NCI-H2227 treated with DMSO at 0.1 percent for 48 hours (cell line): ENCODE data around the gene CCL19.
A peak's percentile ranks its signal among the peaks of the same experiment; 100 is the strongest.

Experiments
- DNase-seq: peaks from one replicate; lab custom pipeline; 2025; lab: John Stamatoyannopoulos, UW

Gene CCL19

DNA sequence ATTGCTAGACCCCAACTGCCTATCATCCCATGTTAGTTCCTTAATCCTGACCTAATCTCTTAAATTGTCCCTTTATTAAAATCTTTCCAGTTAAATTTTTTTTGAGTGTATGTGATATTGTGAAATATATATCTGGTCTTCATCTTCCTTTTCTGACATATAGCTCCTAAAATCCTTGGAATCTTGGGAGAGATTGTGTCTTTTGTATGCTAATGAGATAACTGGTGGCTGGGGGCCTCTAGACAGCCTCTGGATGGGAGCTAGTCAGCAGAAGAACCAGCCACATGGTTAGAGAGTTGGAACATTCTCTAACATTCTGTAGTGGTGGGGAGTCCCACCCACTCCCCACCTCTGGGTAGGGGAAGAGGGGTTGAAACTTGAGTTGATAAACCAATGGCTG lies 3.7 kb upstream of the CCL19 start:
- no peak for DNase-seq

DNA sequence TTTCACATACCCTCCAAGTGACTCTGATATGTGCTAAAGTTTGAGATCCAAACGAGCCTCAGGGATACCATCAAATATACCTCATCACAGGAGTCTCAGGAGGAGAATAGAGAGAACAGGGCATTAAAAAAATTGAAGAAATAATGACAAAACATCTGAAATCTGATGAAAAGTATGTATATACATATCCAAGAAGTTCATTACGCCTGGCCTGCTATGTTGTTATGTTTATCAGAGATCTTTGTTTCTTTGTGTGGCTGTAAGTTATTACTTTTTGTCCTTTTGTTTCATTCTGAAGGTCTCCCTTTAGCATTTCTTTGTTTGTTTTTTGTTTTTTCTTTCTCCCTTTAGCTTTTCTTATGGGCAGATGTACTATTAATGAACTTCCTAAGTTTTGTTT lies 2.5 kb upstream of the CCL19 start:
- no peak for DNase-seq

- no peak for DNase-seq
Measured at GRCh38 chr9:34691936-34692315, 850 bp upstream of the CCL19 start.

DNA sequence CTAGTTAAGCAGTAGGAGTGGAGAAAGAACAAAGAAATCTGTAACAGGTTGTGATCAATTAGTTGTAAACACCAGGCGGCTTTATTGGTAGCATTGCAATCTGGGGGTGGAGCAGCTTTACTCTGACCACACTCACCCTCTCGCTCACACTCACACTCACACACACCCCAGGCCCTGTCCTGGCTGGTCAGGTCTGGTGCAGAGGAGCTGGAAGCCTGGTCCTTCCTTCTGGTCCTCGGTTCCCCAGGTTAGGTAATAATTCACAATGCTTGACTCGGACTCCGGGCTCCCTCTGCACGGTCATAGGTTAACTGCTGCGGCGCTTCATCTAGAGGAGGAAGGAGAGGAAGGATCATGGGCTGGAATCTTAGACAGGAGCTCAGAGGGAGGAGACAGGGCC lies 1.6 kb downstream of the CCL19 start:
- no peak for DNase-seq

DNA sequence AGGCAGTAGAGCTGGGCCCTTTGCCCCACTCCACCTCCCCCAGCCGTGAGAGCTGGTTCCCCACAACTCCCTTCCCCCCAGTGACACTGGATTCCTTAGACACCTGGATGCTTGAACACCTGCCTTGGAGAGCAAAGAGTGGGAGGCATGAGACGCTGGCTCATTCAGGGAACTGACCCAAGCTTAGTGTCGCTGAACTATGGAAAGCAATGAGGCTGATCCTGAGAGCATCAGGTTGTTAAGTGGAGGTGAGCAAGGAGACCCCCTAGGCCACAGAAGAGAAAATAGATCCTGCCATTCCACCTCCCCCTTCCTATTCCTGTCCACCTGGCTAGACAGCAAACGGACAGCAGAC lies 2.0 kb downstream of the CCL19 start:
- no peak for DNase-seq

- DNase-seq = no peak
Measured at GRCh38 chr9:34688329-34689115, 2.6 kb downstream of the CCL19 start.

DNA sequence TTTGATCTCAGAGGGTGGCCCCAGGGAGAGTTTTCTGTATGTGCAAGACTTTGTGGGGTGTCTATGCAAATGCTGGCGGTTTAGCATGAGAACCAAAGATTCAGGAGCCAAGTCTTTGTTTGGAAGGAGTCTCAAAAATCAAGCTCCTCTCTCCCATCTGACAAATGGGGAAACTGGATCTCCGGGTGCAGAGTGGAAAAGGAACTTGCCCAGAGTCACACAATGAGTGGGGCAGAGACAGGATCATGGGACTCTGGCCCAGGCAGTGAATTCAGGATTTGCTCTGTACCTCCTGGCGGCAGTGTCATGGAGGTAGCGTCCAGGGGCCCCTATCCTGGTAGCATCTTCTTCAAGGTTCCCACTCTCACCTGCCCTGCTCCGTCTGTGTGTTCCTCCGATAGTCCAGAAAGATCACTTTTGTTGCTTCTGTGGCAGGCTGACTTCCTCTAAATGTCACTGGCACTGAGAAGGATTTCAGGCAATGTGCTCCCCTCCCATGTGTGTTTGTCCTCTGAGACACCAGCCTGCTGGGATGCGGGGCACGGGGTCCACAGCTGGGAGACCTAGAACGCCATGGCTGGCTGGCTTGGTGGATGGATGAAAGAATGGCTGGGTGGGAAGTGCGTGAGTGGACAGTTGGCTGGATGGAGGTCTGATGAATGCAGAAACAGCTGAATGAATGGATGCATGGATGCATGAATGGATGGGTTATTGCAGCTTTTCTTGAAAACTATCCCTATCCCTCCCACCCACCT lies 3.6 kb downstream of the CCL19 start:
- no peak for DNase-seq

DNA sequence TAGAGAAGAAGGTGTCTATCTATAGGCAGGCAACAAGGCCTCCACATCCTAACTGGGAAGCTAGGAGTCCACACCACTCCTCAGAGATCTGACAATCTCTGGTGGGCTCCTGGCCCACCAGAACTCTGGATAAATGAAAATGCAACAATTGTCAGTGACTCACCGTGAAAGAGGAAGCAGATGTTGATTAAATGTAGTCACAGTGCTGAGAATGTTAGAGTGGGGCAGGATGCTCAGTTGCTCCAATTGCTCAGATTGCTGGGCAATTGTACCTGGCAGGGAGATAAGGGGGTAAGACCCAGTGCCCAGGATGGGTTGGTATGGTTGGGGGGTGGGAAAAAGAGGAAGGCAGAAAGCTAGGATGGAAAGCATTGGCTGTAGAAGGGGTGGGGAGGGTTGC lies 4.3 kb downstream of the CCL19 start:
- DNase-seq = no peak

DNA sequence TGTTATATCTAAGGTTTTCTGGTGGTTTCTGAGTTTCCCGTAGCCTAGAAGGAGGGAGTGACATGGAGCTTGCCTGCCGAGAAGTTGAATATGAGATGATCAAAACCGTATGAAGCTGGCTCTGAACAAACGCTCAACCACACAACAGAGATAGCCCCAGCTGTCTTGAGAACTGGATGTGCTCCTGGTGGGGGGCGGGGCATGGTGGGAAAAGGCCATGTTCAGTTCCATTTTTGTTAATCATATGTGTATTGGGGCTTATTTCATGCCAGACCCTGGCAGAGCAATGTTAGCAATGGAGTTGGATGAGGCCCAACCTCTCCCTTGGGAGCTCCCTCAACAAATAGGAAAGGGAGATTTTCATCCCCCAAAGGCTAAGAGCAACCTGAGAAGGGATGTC lies 4.8 kb downstream of the CCL19 start:
- no peak for DNase-seq

DNA sequence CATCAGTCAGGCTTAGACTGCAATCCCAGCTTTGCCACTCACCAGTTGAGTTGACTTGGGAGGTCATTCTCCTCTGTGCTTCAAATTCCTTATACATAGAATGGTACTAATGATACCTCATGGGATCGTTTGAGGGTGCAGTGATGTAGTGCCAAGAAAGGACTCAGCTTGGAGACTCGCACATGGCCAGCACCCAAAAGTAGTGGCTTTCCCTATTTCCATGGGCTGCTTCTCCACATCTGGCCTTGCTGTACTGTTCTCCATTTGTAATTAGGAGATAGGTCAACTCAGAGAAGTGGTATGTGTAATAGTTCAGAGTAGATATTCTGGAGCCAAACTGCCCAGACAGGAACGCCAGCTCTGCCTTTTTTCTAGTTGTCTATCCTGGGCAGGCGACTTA lies 5.5 kb downstream of the CCL19 start:
- no peak for DNase-seq

DNA sequence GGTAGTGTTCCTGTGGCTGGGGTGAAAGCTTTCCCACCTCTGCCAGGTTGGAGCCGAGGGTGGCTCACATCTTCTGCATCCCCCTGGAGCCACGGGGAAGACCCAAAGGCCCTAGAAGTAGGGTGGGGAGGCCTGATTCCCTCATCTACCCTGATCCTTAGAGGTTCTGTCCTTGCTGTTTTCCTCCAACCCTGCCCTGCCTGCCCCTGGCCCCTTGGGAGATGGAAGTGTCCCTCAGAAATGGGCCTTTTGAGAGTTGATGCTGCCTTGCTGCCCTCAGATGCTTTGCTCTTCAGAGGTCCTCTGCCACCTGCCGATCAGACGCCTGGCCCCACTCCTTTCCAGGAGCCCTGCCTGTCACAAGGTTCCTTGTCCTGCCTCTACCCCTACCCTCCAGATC lies 6.3 kb downstream of the CCL19 start:
- no peak for DNase-seq

DNA sequence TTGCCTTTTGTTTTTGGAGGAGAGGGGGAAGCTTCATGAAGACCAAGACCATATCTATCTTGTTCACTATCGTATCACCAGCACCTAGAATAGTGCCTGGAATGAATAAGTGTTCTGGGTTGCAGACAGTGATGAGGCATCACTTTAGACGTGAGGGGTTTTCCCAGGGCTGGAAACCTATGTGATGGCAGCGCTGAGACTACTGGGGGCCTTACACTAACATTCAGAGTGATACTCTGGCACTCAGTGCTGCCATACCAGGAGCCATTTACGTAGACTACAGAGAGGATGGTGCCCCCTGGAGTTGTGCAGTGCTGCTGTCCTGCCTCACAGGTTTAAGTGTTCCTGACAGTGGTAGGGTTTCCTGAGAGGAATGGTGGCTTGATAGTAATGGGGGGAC lies 6.9 kb downstream of the CCL19 start:
- no peak for DNase-seq

DNA sequence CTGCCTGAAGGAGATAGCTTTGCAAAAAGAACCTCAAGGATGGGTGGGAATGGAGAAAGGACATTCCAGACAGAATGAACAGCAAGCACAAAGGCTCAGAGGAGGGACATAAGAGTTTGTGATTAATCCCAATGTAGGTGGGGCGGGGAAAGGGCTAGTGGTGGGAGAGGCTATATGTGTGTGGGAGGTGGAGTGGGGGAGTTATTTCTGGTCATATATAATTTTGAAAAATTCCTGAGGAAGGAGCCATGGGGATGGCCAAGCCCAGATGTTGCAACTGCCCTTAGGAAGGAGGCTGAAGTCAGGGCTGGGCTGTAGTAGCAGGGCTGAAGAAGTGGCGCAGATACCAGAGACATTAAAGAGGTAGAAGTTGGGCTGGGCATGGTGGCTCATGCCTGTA lies 15.2 kb downstream of the CCL19 start:
- no peak for DNase-seq

GRCh38 chr9:34675048-34675714 lies 15.9 kb downstream of the CCL19 start:
- no peak for DNase-seq

DNA sequence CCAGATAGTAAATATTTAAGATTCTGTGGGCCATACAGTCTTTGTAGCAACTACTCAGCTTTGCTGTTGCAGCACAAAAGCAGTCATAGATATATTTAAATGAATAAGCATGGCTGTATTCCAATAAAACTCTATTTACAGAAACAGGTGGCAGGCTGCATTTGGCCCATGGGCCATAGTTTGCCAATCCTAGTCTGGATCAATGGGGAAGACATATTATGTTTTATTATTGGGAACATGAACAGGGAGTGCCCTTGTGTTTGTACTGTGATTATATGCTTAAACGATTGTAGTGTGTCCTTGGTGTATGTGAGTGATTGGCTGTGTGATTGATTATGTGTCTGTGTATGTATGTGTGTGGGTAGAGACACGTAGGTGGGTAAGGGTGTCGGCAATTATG lies 16.6 kb downstream of the CCL19 start:
- no peak for DNase-seq

- no peak for DNase-seq
Measured at GRCh38 chr9:34671307-34671706, 19.8 kb downstream of the CCL19 start.

- DNase-seq = no peak
Measured at GRCh38 chr9:34669809-34670562, 21.1 kb downstream of the CCL19 start.

DNA sequence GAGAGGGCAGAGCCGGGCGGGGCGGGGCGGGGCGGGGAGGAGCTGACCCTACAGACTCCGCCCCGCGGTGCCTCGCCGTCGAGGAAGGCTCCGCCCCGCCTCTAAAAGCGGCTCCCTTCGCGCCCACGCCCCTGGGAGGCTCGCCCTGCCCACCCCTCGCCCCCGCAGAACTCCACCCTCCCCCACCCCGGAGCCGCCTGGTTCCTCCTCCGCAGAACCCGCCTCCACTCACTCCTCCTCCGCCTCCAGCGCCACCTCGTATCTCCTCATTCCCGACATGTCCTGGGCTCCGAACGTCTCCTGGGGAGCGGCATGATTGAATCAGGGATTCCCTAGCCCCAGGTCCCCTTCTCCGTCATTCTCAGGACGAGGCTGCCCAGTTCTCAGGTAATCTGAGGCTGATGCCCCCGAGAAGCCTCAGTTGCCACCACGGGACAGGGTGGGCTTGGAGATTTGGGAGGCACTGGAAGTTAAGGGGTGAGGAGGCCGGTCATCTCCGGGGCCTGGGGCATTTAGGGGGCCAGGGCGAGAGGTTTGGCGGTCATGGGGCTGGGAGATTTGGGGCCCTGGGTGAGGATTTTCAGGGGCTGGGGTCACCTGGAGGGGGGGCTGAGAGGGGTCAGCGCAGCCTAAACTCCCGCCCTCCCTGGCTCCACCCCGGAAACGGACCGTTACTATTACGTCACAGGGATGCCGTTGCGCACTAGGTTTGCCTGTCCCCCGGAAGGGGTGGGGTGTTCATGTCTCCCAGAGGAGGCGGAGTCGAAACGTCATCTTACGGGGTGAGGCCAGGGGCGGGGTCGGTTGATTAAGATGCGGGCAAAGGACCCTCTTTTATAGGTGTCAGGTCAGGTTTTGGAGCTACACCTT lies 25.5 kb downstream of the CCL19 start:
- DNase-seq = peak; percentile 89

GRCh38 chr9:34665067-34665380 lies 26.1 kb downstream of the CCL19 start:
- no peak for DNase-seq

- peak; percentile 3 for DNase-seq
Measured at GRCh38 chr9:34664281-34665066, 26.6 kb downstream of the CCL19 start.

- no peak for DNase-seq
Measured at GRCh38 chr9:34663303-34663605, 27.8 kb downstream of the CCL19 start.
